Small intestine (tissue), 7 donors: Measurements from ENCODE around the gene FOXC1. TPM values are rescaled to one million over a fixed set of nuclear protein-coding genes. Genes with fewer than 3 reads are reported as not detected.

ENCODE experiments used
- DNase-seq, 2 donors: peaks; one replicate each; pipeline versions ENCODE4 v3.0.0 to v3.0.0-alpha.2; 2013
- FAIRE-seq: peaks from 2 replicates; lab custom pipeline; 2012; peaks lifted over from hg19 to GRCh38; lab: Jason Lieb, UNC
- H3K27ac ChIP-seq, 3 donors: one replicate each; pipeline ENCODE4 v1.5.1; 2013; ENCODE audit warnings: low read length in 2 of 3, mild to moderate bottlenecking in 2 of 3, control low read depth in 1 of 3, inconsistent platforms in 1 of 3, low read depth in 1 of 3, moderate library complexity in 1 of 3
- H3K27me3 ChIP-seq, 3 donors: one replicate each; pipeline ENCODE4 v1.6.1; 2013; ENCODE audit warnings: low read length in 3 of 3, inconsistent platforms in 1 of 3; ENCODE audit not compliant: control insufficient read depth in 3 of 3, insufficient read depth in 3 of 3
- H3K36me3 ChIP-seq, 3 donors: one replicate each; pipeline ENCODE4 v1.6.1; 2013; ENCODE audit warnings: low read length in 3 of 3, inconsistent platforms in 1 of 3, low read depth in 1 of 3, mild to moderate bottlenecking in 1 of 3, moderate library complexity in 1 of 3; ENCODE audit not compliant: control insufficient read depth in 3 of 3, insufficient read depth in 2 of 3
- H3K4me1 ChIP-seq, 3 donors: one replicate each; pipeline ENCODE4 v1.6.1; 2013; ENCODE audit warnings: low read length in 2 of 3, inconsistent platforms in 1 of 3, low read depth in 1 of 3, mild to moderate bottlenecking in 1 of 3, moderate library complexity in 1 of 3; ENCODE audit not compliant: control insufficient read depth in 3 of 3, insufficient read depth in 2 of 3
- H3K4me3 ChIP-seq, 3 donors: one replicate each; pipeline ENCODE4 v1.5.1; 2013; ENCODE audit warnings: low read length in 3 of 3, control low read depth in 1 of 3, inconsistent platforms in 1 of 3, low read depth in 1 of 3, mild to moderate bottlenecking in 1 of 3, moderate library complexity in 1 of 3
- H3K9me3 ChIP-seq, 2 donors: one replicate each; pipeline ENCODE4 v1.6.1; 2013; ENCODE audit warnings: low read depth in 1 of 2, low read length in 1 of 2; ENCODE audit not compliant: control insufficient read depth in 2 of 2, insufficient read depth in 1 of 2
- WGBS, 3 donors: extraction: QIAGEN DNeasy Blood & Tissue Kit; methylation state at CpG; one replicate each; pipeline ENCODE4 v1.1.7; 2013; 5-methylcytosine and 5-hydroxymethylcytosine counted together
- polyA plus RNA-seq, 4 donors: library from polyadenylated mRNA; stranded (reverse) in 3 of 4; unstranded in 1 of 4; fragments of 200-250 nt in 3 of 4; fragments of 120-200 nt in 1 of 4; gene quantifications; one replicate each; pipeline versions ENCODE4 v1.2.1 to v1.2.3, GENCODE V29; 2013
- donor health status: healthy with polysubstance abuse.
- donor health status: control.
- donor health status: control.
- donor health status: Bipolar disorder and iron deficiency.
- donor health status: healthy.

The FOXC1 gene
- polyA plus RNA-seq, 4 donors = 0.22 to 3.1 (median 0.27) TPM; not detected in 1

DNA sequence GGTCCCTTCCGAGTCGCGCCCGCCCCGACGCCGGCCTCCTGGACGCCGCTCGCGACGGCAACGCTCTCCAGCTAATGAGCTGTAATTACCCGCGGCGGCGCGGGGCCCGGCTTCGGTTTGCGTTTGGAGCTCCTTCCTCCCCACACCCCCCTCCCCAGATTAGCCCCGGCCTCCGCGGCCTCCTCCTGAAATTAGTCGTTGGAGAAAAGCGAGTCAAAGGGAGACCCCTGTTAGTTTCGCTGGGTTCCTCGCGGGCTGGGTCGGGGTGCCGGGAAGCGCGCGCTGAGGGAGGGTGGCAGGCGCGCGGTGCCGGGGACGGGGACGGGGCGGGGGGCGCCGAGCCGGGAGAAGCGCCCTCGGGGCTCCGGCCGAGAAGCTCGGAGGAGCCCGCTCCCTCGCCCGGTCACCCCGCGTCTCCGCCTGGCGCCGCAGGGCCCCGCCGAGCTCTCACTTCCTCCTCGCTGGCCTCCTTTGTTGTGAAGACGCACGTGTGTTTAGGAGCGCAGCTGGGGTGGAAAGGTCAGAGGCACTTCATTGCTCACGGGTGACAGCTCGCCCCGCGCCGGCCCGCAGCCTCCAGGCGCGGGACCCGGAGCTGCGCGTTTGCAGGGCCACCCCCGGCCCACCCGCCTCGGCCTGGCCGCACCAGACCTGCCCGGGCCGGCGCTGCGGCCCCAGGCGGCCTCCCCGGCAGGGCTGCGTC lies 4.9 kb downstream of the FOXC1 start:
- DNase-seq (peak; percentile 46 to 68), FAIRE-seq (no peak)
- Histone ChIP-seq H3K4me3 (peak overlapping the region in 2 of 3 donors; percentile 13 to 30), H3K9me3 (peaks cover 0 to 4% of the 10 kb centered on the region in 2 donors), H3K27ac (no peak overlapping the region), H3K27me3 (peaks cover 18 to 80% (median 35%) of the 10 kb centered on the region in 3 donors), H3K4me1 (peaks cover 0 to 7% (median 3%) of the 10 kb centered on the region in 3 donors), H3K36me3 (no peaks in the 10 kb centered on the region)
- 5 to 9% (median 5%) methylated on average over 56 to 85 of the region's 85 CpGs for WGBS, 3 donors

- FAIRE-seq (no peak), DNase-seq (no peak)
- H3K36me3 ChIP-seq = no peaks in the 10 kb centered on the region
- H3K9me3 ChIP-seq = peaks cover 0 to 4% of the 10 kb centered on the region in 2 donors
- H3K27ac ChIP-seq = no peak overlapping the region
- H3K4me3 ChIP-seq = peak overlapping the region in 1 of 3 donors; percentile 20
- peaks cover 13 to 87% (median 38%) of the 10 kb centered on the region in 3 donors for H3K27me3 ChIP-seq
- H3K4me1 ChIP-seq = peaks cover 0 to 8% (median 7%) of the 10 kb centered on the region in 3 donors
- 48 to 78% (median 72%) methylated on average over 46 to 50 of the region's 50 CpGs for WGBS, 3 donors
These were observed 5.6 kb downstream of the FOXC1 start for GRCh38 chr6:1615151-1615852.

DNA sequence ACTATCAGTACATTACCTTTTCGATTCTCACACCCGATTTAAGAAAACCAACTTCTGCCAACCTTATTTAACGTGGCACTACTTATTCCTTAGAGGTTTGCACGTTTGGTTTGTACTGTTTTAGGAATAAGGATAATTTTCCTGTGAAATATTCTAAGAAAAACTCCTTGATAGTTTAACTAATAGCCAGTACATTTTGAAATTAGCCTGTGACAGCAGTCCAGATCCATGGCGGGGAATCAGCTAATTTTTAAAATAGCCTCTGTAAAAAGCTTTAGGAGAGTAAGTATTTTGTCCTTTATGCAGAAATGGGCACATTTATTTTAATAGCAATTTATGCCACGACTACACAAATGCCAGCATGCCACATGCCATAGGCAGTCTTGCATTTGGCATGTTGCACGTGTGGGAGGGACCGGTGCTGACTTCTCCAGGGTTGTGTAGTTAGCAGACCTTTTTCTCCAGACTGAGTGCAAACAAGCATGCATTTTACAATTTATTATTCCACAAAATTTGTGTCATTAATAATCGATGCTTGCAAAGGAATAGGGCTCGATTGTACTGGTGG lies 6.2 kb downstream of the FOXC1 start:
- 74 to 82% (median 79%) methylated on average over 10 of the region's 10 CpGs for WGBS, 3 donors
- Histone ChIP-seq H3K27me3 (peaks cover 11 to 88% (median 43%) of the 10 kb centered on the region in 3 donors), H3K9me3 (peaks cover 0 to 4% of the 10 kb centered on the region in 2 donors), H3K4me3 (no peak overlapping the region), H3K36me3 (no peaks in the 10 kb centered on the region), H3K4me1 (peaks cover 0 to 8% (median 7%) of the 10 kb centered on the region in 3 donors), H3K27ac (no peak overlapping the region)
- no peak for FAIRE-seq
- no peak for DNase-seq

GRCh38 chr6:1616701-1617463 lies 7.2 kb downstream of the FOXC1 start:
- no peak overlapping the region for H3K4me3 ChIP-seq
- peaks cover 0 to 4% of the 10 kb centered on the region in 2 donors for H3K9me3 ChIP-seq
- DNase-seq = no peak
- peaks cover 0 to 7% (median 5%) of the 10 kb centered on the region in 3 donors for H3K4me1 ChIP-seq
- FAIRE-seq = no peak
- H3K27ac ChIP-seq = no peak overlapping the region
- H3K36me3 ChIP-seq = peaks cover 0 to 5% (median 1%) of the 10 kb centered on the region in 3 donors
- peaks cover 11 to 95% (median 37%) of the 10 kb centered on the region in 3 donors for H3K27me3 ChIP-seq
- WGBS, 3 donors = 74 to 83% (median 80%) methylated on average over 11 of the region's 11 CpGs

GRCh38 chr6:1617466-1618310 lies 8.0 kb downstream of the FOXC1 start:
- H3K4me3 ChIP-seq = no peak overlapping the region
- peaks cover 0 to 4% of the 10 kb centered on the region in 2 donors for H3K9me3 ChIP-seq
- 79 to 89% (median 89%) methylated on average over 20 to 21 of the region's 21 CpGs for WGBS, 3 donors
- peaks cover 0 to 7% (median 5%) of the 10 kb centered on the region in 3 donors for H3K4me1 ChIP-seq
- no peak overlapping the region for H3K27ac ChIP-seq
- FAIRE-seq = no peak
- DNase-seq = no peak
- H3K27me3 ChIP-seq = peaks cover 11 to 95% (median 37%) of the 10 kb centered on the region in 3 donors
- H3K36me3 ChIP-seq = peaks cover 0 to 11% (median 5%) of the 10 kb centered on the region in 3 donors

- peaks cover 2 to 15% (median 5%) of the 10 kb centered on the region in 3 donors for H3K36me3 ChIP-seq
- H3K27ac ChIP-seq = no peak overlapping the region
- H3K4me1 ChIP-seq = peaks cover 0 to 7% (median 5%) of the 10 kb centered on the region in 3 donors
- peaks cover 0 to 4% of the 10 kb centered on the region in 2 donors for H3K9me3 ChIP-seq
- DNase-seq (no peak), FAIRE-seq (no peak)
- 63 to 87% (median 81%) methylated on average over 31 of the region's 31 CpGs for WGBS, 3 donors
- H3K27me3 ChIP-seq = peaks cover 11 to 96% (median 34%) of the 10 kb centered on the region in 3 donors
- H3K4me3 ChIP-seq = no peak overlapping the region
These were observed 8.8 kb downstream of the FOXC1 start for GRCh38 chr6:1618311-1619097.
